GM18907 (cell line): ENCODE data around the gene LSM14A.

Experiments
- ATAC-seq: cut with Tn5 transposase; IDR thresholded peaks from one replicate; pipeline ENCODE4 v1.9.1; 2021; ENCODE audit warnings: mild to moderate bottlenecking, moderate library complexity; ENCODE audit not compliant: unreplicated experiment

Gene LSM14A

DNA sequence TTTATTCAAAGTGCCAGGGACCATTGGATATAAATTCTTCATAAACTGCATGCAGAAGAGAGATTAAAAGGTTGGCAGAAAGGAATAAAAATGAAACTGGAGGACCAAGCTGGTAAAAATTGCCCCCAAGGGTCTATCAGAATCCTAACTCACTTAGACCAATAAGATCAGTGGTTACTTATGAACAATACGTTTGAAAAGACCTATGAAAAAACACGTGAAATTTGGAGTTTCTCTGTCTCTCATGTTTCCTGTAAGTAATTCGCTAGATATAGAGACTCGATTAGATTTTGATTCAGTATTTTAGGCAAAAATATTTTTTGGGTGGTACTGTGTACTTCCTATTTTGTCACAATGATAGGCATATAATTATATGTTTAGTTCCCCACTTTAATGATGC lies 104.9 kb downstream of the LSM14A start:
- no peak for ATAC-seq

DNA sequence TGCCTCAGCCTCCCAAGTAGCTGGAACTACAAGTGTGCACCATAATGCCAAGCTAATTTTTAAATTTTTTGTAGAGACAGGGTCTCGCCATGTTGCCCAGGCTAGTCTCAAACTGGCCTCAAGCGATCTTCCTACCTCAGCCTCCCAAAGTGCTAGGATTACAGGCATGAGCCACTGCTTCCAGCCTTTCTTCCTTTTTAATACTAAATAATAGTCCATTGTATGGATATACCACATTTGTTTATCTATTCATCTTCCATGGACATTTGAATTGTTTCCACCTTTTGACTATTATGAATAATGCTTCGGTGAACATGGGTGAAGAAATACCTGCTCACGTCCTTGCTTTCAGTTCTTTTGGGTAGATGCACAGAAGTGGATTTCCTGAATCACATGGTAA lies 106.5 kb downstream of the LSM14A start:
- ATAC-seq: no peak
